Measurements from ENCODE around the gene PIK3R3. TPM values are rescaled to one million over a fixed set of nuclear protein-coding genes. Genes with fewer than 3 reads are reported as not detected.

Gene PIK3R3
- total and polyA plus RNA-seq, 2 experiments from 2014 or later, result 1.6 to 1.9 TPM

DNA sequence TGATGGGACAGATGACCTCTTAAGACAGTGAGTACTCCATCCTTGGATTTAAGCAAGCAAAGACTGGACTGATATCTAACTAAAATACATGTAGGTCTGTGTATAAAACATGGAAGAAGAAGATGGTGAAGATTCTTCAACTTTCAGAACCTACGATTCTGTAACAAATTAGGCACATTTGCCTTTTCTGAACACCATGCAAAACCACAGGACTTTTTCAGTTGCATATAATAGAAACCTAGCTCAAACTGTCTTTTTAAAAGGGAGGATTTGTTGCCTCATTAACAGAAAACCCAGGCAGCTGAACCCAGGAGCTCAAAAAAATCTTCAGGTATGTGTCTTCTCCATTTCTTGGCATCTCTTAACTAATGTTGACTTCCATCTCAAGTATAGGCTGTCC, 27.8 kb upstream of the PIK3R3 start:
- Histone ChIP-seq H3K9me3 (ENCODE audit: low read depth) (no peaks in the 10 kb centered on the region), H4K20me1 (ENCODE audit: insufficient read depth) (no peaks in the 10 kb centered on the region), H3F3A (ENCODE audit: insufficient read depth) (no peaks in the 10 kb centered on the region), H3K4me2 (ENCODE audit: unreplicated experiment) (no peak overlapping the region), H3K27ac (no peak overlapping the region), H3K9ac (no peak overlapping the region), H3K79me2 (ENCODE audit: insufficient read depth) (no peaks in the 10 kb centered on the region), H3K27me3 (replicated peaks; ENCODE audit: insufficient read depth) (peaks cover 3% of the 10 kb centered on the region; the same call in 1 of the 2 replicates), H3K4me3 (no peak overlapping the region), H3K4me1 (ENCODE audit: insufficient read depth) (no peaks in the 10 kb centered on the region), H3K36me3 (ENCODE audit: low read depth) (no peaks in the 10 kb centered on the region), H3K9me2 (ENCODE audit: insufficient read depth) (no peaks in the 10 kb centered on the region), H2AFZ (no peak overlapping the region)
- no peak for TF ChIP-seq EZH2 (IDR thresholded peaks at IDR 0.05; ENCODE audit: insufficient read depth, poor library complexity, severe bottlenecking)
- TF ChIP-seq EZH2phosphoT487 (IDR thresholded peaks at IDR 0.05; ENCODE audit: insufficient read depth, low read depth), result no peak
- WGBS, 2 experiments (ENCODE audit: low coverage in 1 of 2, low lambda C conversion rate in 2 of 2, missing lambda C conversion rate in 2 of 2), result 40 to 46% methylated on average over 1 of the region's 1 CpG
- no peak for DNase-seq
- in situ Hi-C loops (cut with MboI), result no loop called here

DNA sequence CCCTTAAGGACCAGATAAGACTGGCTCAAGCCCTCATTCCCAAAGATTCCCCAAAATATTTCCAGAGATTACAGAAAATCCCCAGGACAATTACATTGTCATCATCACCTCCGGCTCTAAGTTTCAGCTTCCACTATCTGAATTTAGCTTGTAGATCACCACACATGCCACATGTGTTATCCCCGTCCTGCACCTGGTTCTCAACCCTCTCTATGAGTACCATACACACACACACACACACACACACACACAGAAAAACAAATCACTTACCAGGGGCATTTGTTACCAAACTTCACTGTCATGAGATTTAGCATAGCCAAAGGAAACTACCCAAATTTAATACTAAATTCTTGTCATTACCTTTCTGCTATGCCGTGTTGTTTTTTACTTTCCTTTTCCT, 27.1 kb upstream of the PIK3R3 start:
- H3F3A ChIP-seq (ENCODE audit: insufficient read depth), result no peaks in the 10 kb centered on the region
- in situ Hi-C loops (cut with MboI), result no loop called here
- no peak for TF ChIP-seq EZH2 (IDR thresholded peaks at IDR 0.05; ENCODE audit: insufficient read depth, poor library complexity, severe bottlenecking)
- TF ChIP-seq EZH2phosphoT487 (IDR thresholded peaks at IDR 0.05; ENCODE audit: insufficient read depth, low read depth), result no peak

GRCh38 chr1:46158312-46159281, 26.2 kb upstream of the PIK3R3 start:
- Histone ChIP-seq H3K4me2 (ENCODE audit: unreplicated experiment) (no peak overlapping the region), H3K36me3 (ENCODE audit: low read depth) (no peaks in the 10 kb centered on the region), H3K9me2 (ENCODE audit: insufficient read depth) (no peaks in the 10 kb centered on the region), H3F3A (ENCODE audit: insufficient read depth) (no peaks in the 10 kb centered on the region), H3K4me3 (no peak overlapping the region), H3K79me2 (ENCODE audit: insufficient read depth) (no peaks in the 10 kb centered on the region), H3K27ac (no peak overlapping the region), H4K20me1 (ENCODE audit: insufficient read depth) (no peaks in the 10 kb centered on the region), H3K9me3 (ENCODE audit: low read depth) (no peaks in the 10 kb centered on the region), H3K27me3 (replicated peaks; ENCODE audit: insufficient read depth) (peaks cover 3% of the 10 kb centered on the region; the same call in 1 of the 2 replicates), H3K4me1 (ENCODE audit: insufficient read depth) (no peaks in the 10 kb centered on the region), H3K9ac (no peak overlapping the region), H2AFZ (no peak overlapping the region)
- WGBS, 2 experiments (ENCODE audit: low coverage in 1 of 2, low lambda C conversion rate in 2 of 2, missing lambda C conversion rate in 2 of 2), result 73 to 81% methylated on average over 13 of the region's 13 CpGs
- no peak for DNase-seq
- TF ChIP-seq EZH2 (IDR thresholded peaks at IDR 0.05; ENCODE audit: insufficient read depth, poor library complexity, severe bottlenecking) (no peak), EZH2phosphoT487 (IDR thresholded peaks at IDR 0.05; ENCODE audit: insufficient read depth, low read depth) (no peak)
- in situ Hi-C loops (cut with MboI), result no loop called here

More for the DNA sequence above, 27.1 kb upstream of the PIK3R3 start:
- no peak overlapping the region for H2AFZ ChIP-seq
- no peaks in the 10 kb centered on the region for H3K9me3 ChIP-seq (ENCODE audit: low read depth)
- H3K36me3 ChIP-seq (ENCODE audit: low read depth), result no peaks in the 10 kb centered on the region
- no peak for DNase-seq
- H3K9me2 ChIP-seq (ENCODE audit: insufficient read depth), result no peaks in the 10 kb centered on the region
- no peak overlapping the region for H3K9ac ChIP-seq
- no peak overlapping the region for H3K27ac ChIP-seq
- peaks cover 3% of the 10 kb centered on the region; the same call in 1 of the 2 replicates for H3K27me3 ChIP-seq (replicated peaks; ENCODE audit: insufficient read depth)
- no peak overlapping the region for H3K4me2 ChIP-seq (ENCODE audit: unreplicated experiment)
- no peak overlapping the region for H3K4me3 ChIP-seq
- 54 to 57% methylated on average over 3 of the region's 3 CpGs for WGBS, 2 experiments (ENCODE audit: low coverage in 1 of 2, low lambda C conversion rate in 2 of 2, missing lambda C conversion rate in 2 of 2)
- H4K20me1 ChIP-seq (ENCODE audit: insufficient read depth), result no peaks in the 10 kb centered on the region
- H3K4me1 ChIP-seq (ENCODE audit: insufficient read depth), result no peaks in the 10 kb centered on the region
- no peaks in the 10 kb centered on the region for H3K79me2 ChIP-seq (ENCODE audit: insufficient read depth)

- Histone ChIP-seq H3K79me2 (ENCODE audit: insufficient read depth) (no peaks in the 10 kb centered on the region), H3K9me2 (ENCODE audit: insufficient read depth) (no peaks in the 10 kb centered on the region), H3K4me2 (ENCODE audit: unreplicated experiment) (no peak overlapping the region), H3K27ac (no peak overlapping the region), H3K9ac (no peak overlapping the region), H3K4me3 (no peak overlapping the region), H4K20me1 (ENCODE audit: insufficient read depth) (no peaks in the 10 kb centered on the region), H2AFZ (no peak overlapping the region), H3K27me3 (replicated peaks; ENCODE audit: insufficient read depth) (peaks cover 3% of the 10 kb centered on the region; the same call in 1 of the 2 replicates), H3K4me1 (ENCODE audit: insufficient read depth) (no peaks in the 10 kb centered on the region), H3K9me3 (ENCODE audit: low read depth) (no peaks in the 10 kb centered on the region), H3F3A (ENCODE audit: insufficient read depth) (no peaks in the 10 kb centered on the region), H3K36me3 (ENCODE audit: low read depth) (no peaks in the 10 kb centered on the region)
- no peak for TF ChIP-seq EZH2phosphoT487 (IDR thresholded peaks at IDR 0.05; ENCODE audit: insufficient read depth, low read depth)
- TF ChIP-seq EZH2 (IDR thresholded peaks at IDR 0.05; ENCODE audit: insufficient read depth, poor library complexity, severe bottlenecking), result no peak
- no peak for DNase-seq
- in situ Hi-C loops (cut with MboI), result no loop called here
- 68 to 83% methylated on average over 1 of the region's 1 CpG for WGBS, 2 experiments (ENCODE audit: low coverage in 1 of 2, low lambda C conversion rate in 2 of 2, missing lambda C conversion rate in 2 of 2)
Measured at GRCh38 chr1:46157916-46158311, 25.5 kb upstream of the PIK3R3 start.

Measured in GM23248 (cell line).